ENCODE data around the gene KCNK3. TPM values are rescaled to one million over a fixed set of nuclear protein-coding genes. Genes with fewer than 3 reads are reported as not detected.

KCNK3 gene
- total and polyA plus RNA-seq, 3 donors from 2014 or later, result 1.0 to 2.5 (median 1.5) TPM

GRCh38 chr2:26722911-26723310 is 30.4 kb downstream of the KCNK3 start:
- Histone ChIP-seq H3K4me1 (peaks cover 56% of the 10 kb centered on the region), H3K4me3 (no peak overlapping the region), H3K27me3 (no peaks in the 10 kb centered on the region), H3K27ac (peak overlapping the region; percentile 79 to 82), H3K36me3 (ENCODE audit: low read depth, missing control alignments) (no peaks in the 10 kb centered on the region), H3K9me3 (no peaks in the 10 kb centered on the region)
- DNase-seq, result no peak
- 70 to 71% methylated on average over 1 of the region's 1 CpG for WGBS, 2 donors
- TF ChIP-seq POLR2A (IDR thresholded peaks at IDR 0.05) (no peak), CTCF (IDR thresholded peaks at IDR 0.05) (no peak)
- intact Hi-C loops (cut with DNase I; ENCODE audit: low total_unique reads), result no loop called here

- Histone ChIP-seq H3K4me3 (no peak overlapping the region), H3K9me3 (no peaks in the 10 kb centered on the region), H3K27me3 (no peaks in the 10 kb centered on the region), H3K27ac (peak overlapping the region; percentile 79 to 82), H3K4me1 (peaks cover 56% of the 10 kb centered on the region), H3K36me3 (ENCODE audit: low read depth, missing control alignments) (no peaks in the 10 kb centered on the region)
- TF ChIP-seq CTCF (IDR thresholded peaks at IDR 0.05) (no peak), POLR2A (IDR thresholded peaks at IDR 0.05) (no peak)
- DNase-seq, result no peak
- intact Hi-C loops (cut with DNase I; ENCODE audit: low total_unique reads), result no loop called here
- 66 to 77% methylated on average over 3 of the region's 3 CpGs for WGBS, 2 donors
These were observed 31.0 kb downstream of the KCNK3 start for GRCh38 chr2:26723475-26723874.

GRCh38 chr2:26723991-26724750 is 31.6 kb downstream of the KCNK3 start:
- Histone ChIP-seq H3K27ac (peak overlapping the region; percentile 79 to 82), H3K9me3 (no peaks in the 10 kb centered on the region), H3K4me1 (peaks cover 56% of the 10 kb centered on the region), H3K27me3 (no peaks in the 10 kb centered on the region), H3K36me3 (ENCODE audit: low read depth, missing control alignments) (no peaks in the 10 kb centered on the region), H3K4me3 (no peak overlapping the region)
- WGBS, 2 donors, result 36 to 43% methylated on average over 14 of the region's 14 CpGs
- intact Hi-C loops (cut with DNase I; ENCODE audit: low total_unique reads), result no loop called here
- TF ChIP-seq CTCF (IDR thresholded peaks at IDR 0.05) (no peak), POLR2A (IDR thresholded peaks at IDR 0.05) (no peak)
- DNase-seq, result peak; percentile 84

- no peak overlapping the region for H3K4me3 ChIP-seq
- 56 to 60% methylated on average over 14 of the region's 14 CpGs for WGBS, 2 donors
- no peaks in the 10 kb centered on the region for H3K36me3 ChIP-seq (ENCODE audit: low read depth, missing control alignments)
- TF ChIP-seq CTCF (IDR thresholded peaks at IDR 0.05) (no peak), POLR2A (IDR thresholded peaks at IDR 0.05) (no peak)
- peaks cover 51% of the 10 kb centered on the region for H3K4me1 ChIP-seq
- H3K27ac ChIP-seq, result peak overlapping the region; percentile 79 to 82
- intact Hi-C loops (cut with DNase I; ENCODE audit: low total_unique reads), result no loop called here
- H3K9me3 ChIP-seq, result no peaks in the 10 kb centered on the region
- DNase-seq, result no peak
- H3K27me3 ChIP-seq, result no peaks in the 10 kb centered on the region
These were observed 32.4 kb downstream of the KCNK3 start for GRCh38 chr2:26724784-26725520.
